ENCODE results near the gene PCMTD2.

PCMTD2 gene

GRCh38 chr20:64242003-64242796 lies 13.3 kb upstream of the PCMTD2 start:
- H3K4me3 ChIP-seq (ENCODE audit: low read depth, low read length), result no peak overlapping the region
- no peak for DNase-seq (ENCODE audit: low read depth)
- no peak for TF ChIP-seq CTCF (IDR thresholded peaks at IDR 0.05; ENCODE audit: low read depth, low read length, missing control alignments)
- in situ Hi-C loops (cut with HindIII; ENCODE audit: low sequenced_read_pairs), result no loop called here

- no peak for TF ChIP-seq CTCF (IDR thresholded peaks at IDR 0.05; ENCODE audit: low read depth, low read length, missing control alignments)
- H3K4me3 ChIP-seq (ENCODE audit: low read depth, low read length), result no peak overlapping the region
- in situ Hi-C loops (cut with HindIII; ENCODE audit: low sequenced_read_pairs), result no loop called here
- DNase-seq (ENCODE audit: low read depth), result no peak
Observed at GRCh38 chr20:64242797-64243475, 12.6 kb upstream of the PCMTD2 start.

GRCh38 chr20:64244281-64244805 lies 11.2 kb upstream of the PCMTD2 start:
- no peak overlapping the region for H3K4me3 ChIP-seq (ENCODE audit: low read depth, low read length)
- TF ChIP-seq CTCF (IDR thresholded peaks at IDR 0.05; ENCODE audit: low read depth, low read length, missing control alignments), result no peak
- no peak for DNase-seq (ENCODE audit: low read depth)
- in situ Hi-C loops (cut with HindIII; ENCODE audit: low sequenced_read_pairs), result no loop called here

GRCh38 chr20:64244870-64245603 lies 10.5 kb upstream of the PCMTD2 start:
- TF ChIP-seq CTCF (IDR thresholded peaks at IDR 0.05; ENCODE audit: low read depth, low read length, missing control alignments), result no peak
- H3K4me3 ChIP-seq (ENCODE audit: low read depth, low read length), result no peak overlapping the region
- no peak for DNase-seq (ENCODE audit: low read depth)
- in situ Hi-C loops (cut with HindIII; ENCODE audit: low sequenced_read_pairs), result no loop called here

GRCh38 chr20:64245746-64246595 lies 9.6 kb upstream of the PCMTD2 start:
- in situ Hi-C loops (cut with HindIII; ENCODE audit: low sequenced_read_pairs), result no loop called here
- DNase-seq (ENCODE audit: low read depth), result no peak
- H3K4me3 ChIP-seq (ENCODE audit: low read depth, low read length), result no peak overlapping the region
- no peak for TF ChIP-seq CTCF (IDR thresholded peaks at IDR 0.05; ENCODE audit: low read depth, low read length, missing control alignments)
